Karpas-422 (cell line): Measurements from ENCODE around the gene B4GALT2. TPM values are rescaled to one million over a fixed set of nuclear protein-coding genes. Genes with fewer than 3 reads are reported as not detected.

Experiments
- DNase-seq: peaks from one replicate; pipeline ENCODE4 v3.0.0-alpha.2; 2015
- H2AFZ ChIP-seq: fragments of 200-600 bp; sonication (generic); 2 replicates; pipeline ENCODE4 v1.6.1; 2014; ENCODE audit warnings: antibody characterized with exemption, low read length, mixed read lengths
- H3K27ac ChIP-seq: fragments of 200-600 bp; sonication (generic); 2 replicates; pipeline ENCODE4 v1.5.1; 2014; ENCODE audit warnings: mild to moderate bottlenecking, low read length, moderate library complexity
- H3K27me3 ChIP-seq: fragments of 200-600 bp; sonication (generic); 2 replicates; pipeline ENCODE4 v1.6.1; 2014; ENCODE audit warnings: low read length, mixed read lengths
- H3K36me3 ChIP-seq: fragments of 200-600 bp; sonication (generic); 2 replicates; pipeline ENCODE4 v1.6.1; 2014; ENCODE audit warnings: low read length, mixed read lengths; ENCODE audit not compliant: insufficient read depth
- H3K4me1 ChIP-seq: fragments of 200-600 bp; sonication (generic); 2 replicates; pipeline ENCODE4 v1.6.1; 2014; ENCODE audit warnings: mild to moderate bottlenecking, low read length, mixed read lengths
- H3K4me2 ChIP-seq: fragments of 200-600 bp; sonication (generic); 2 replicates; pipeline ENCODE4 v1.6.1; 2014; ENCODE audit warnings: low read length, low read depth, mild to moderate bottlenecking; ENCODE audit not compliant: poor library complexity, severe bottlenecking
- H3K4me3 ChIP-seq: fragments of 200-600 bp; sonication (generic); 2 replicates; pipeline ENCODE4 v1.5.1; 2014; ENCODE audit warnings: mild to moderate bottlenecking, antibody characterized with exemption, low read length, mixed read lengths
- H3K79me2 ChIP-seq: fragments of 200-600 bp; sonication (generic); 2 replicates; pipeline ENCODE4 v1.6.1; 2014; ENCODE audit warnings: mild to moderate bottlenecking, low read length, mixed read lengths
- H3K9ac ChIP-seq: fragments of 200-600 bp; sonication (generic); 2 replicates; pipeline ENCODE4 v1.6.0; 2014; ENCODE audit warnings: low read length
- H3K9me2 ChIP-seq: fragments of 200-600 bp; sonication (generic), shearing (Covaris generic); replicated peaks from 2 replicates; pipeline ENCODE4 v1.6.0; 2014; ENCODE audit warnings: mild to moderate bottlenecking, low read length, moderate library complexity; ENCODE audit not compliant: insufficient read depth
- H3K9me3 ChIP-seq: fragments of 300-700, 200-600 bp; sonication (generic); 2 replicates; pipeline ENCODE4 v1.6.1; 2014; ENCODE audit warnings: low read length, mixed read lengths
- H4K20me1 ChIP-seq: fragments of 200-600 bp; sonication (generic); 2 replicates; pipeline ENCODE4 v1.6.1; 2014; ENCODE audit warnings: mild to moderate bottlenecking, antibody characterized with exemption, low read length, low read depth; ENCODE audit not compliant: insufficient read depth
- total RNA-seq: library from RNA; depleted of rRNA; stranded (reverse); fragments of >200 nt; shearing (Covaris generic); gene quantifications from 2 replicates; pipeline ENCODE4 v1.2.3, GENCODE V29; 2014; ENCODE audit warnings: low replicate concordance

The B4GALT2 gene
- total RNA-seq, 1 experiment from 2014 or later = 42.9 TPM

- Histone ChIP-seq H3K27me3 (no peaks in the 10 kb centered on the region), H2AFZ (no peak overlapping the region), H4K20me1 (no peaks in the 10 kb centered on the region), H3K27ac (0 out of 2 replicates have a peak overlapping the region, but pooled peaks have one; percentile 35), H3K4me2 (peak overlapping the region; percentile 48), H3K9ac (peak overlapping the region; percentile 42), H3K36me3 (no peaks in the 10 kb centered on the region), H3K9me3 (no peaks in the 10 kb centered on the region), H3K4me3 (peak overlapping the region; percentile 23; the same call in 1 of the 2 replicates), H3K4me1 (peaks cover 48% of the 10 kb centered on the region), H3K9me2 (no peaks in the 10 kb centered on the region), H3K79me2 (peaks cover 3% of the 10 kb centered on the region; the same call in 1 of the 2 replicates)
- peak; percentile 87 for DNase-seq
These were observed 16.1 kb downstream of the B4GALT2 start for GRCh38 chr1:43994794-43995790.

DNA sequence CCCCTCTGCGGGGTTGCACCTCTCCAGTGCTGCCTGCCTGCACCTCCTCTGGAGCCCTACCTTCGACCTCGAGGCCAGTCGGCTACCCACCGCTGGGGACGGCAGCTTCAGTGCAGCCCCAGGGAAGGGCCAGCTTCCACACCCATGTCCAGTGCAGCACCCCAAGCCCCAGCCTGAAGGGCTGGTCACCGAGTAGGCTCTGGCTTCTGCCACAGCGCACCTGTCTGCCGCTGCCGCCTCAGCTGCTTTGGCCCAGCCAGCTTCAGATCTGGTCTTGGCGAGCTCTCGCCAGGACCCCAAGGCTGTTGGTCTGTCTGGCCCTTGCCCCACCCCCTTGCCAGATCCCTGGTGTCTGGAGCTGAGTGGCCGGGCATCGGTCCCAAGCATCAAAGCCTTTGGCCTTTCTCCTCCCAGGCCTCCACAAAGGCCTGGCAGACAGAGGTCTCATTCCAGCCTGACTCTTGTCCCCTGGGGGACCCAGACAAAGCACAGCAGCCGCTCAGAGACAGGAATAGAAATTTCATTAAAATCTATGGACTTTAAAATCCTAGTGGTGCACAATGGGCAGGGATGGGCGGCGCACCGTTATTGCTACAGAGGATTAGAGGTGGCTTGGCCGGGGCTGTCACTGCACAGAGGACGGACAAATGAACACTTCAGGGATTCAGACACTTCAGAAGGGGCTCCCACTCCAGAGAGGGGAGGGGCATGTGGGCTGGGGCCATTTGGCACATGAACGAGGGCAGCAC is 17.1 kb downstream of the B4GALT2 start:
- no peaks in the 10 kb centered on the region for H4K20me1 ChIP-seq
- H3K4me2 ChIP-seq = no peak overlapping the region
- no peak overlapping the region for H3K4me3 ChIP-seq
- no peak for DNase-seq
- H3K79me2 ChIP-seq = peaks cover 3% of the 10 kb centered on the region; the same call in 1 of the 2 replicates
- no peaks in the 10 kb centered on the region for H3K27me3 ChIP-seq
- H2AFZ ChIP-seq = no peak overlapping the region
- H3K36me3 ChIP-seq = no peaks in the 10 kb centered on the region
- no peaks in the 10 kb centered on the region for H3K9me3 ChIP-seq
- H3K9ac ChIP-seq = no peak overlapping the region
- H3K9me2 ChIP-seq = no peaks in the 10 kb centered on the region
- H3K4me1 ChIP-seq = peaks cover 39% of the 10 kb centered on the region
- no peak overlapping the region for H3K27ac ChIP-seq

GRCh38 chr1:43996733-43997115 is 17.7 kb downstream of the B4GALT2 start:
- no peaks in the 10 kb centered on the region for H3K9me3 ChIP-seq
- no peak overlapping the region for H3K4me2 ChIP-seq
- no peaks in the 10 kb centered on the region for H3K9me2 ChIP-seq
- no peak overlapping the region for H3K27ac ChIP-seq
- H3K36me3 ChIP-seq = no peaks in the 10 kb centered on the region
- no peak overlapping the region for H3K9ac ChIP-seq
- H3K4me1 ChIP-seq = peaks cover 36% of the 10 kb centered on the region
- no peak overlapping the region for H3K4me3 ChIP-seq
- peaks cover 3% of the 10 kb centered on the region; the same call in 1 of the 2 replicates for H3K79me2 ChIP-seq
- H3K27me3 ChIP-seq = no peaks in the 10 kb centered on the region
- no peak for DNase-seq
- H2AFZ ChIP-seq = no peak overlapping the region
- H4K20me1 ChIP-seq = no peaks in the 10 kb centered on the region

- Histone ChIP-seq H3K9ac (no peak overlapping the region), H3K4me1 (peaks cover 31% of the 10 kb centered on the region), H3K4me3 (no peak overlapping the region), H4K20me1 (no peaks in the 10 kb centered on the region), H3K27me3 (no peaks in the 10 kb centered on the region), H3K79me2 (no peaks in the 10 kb centered on the region), H3K9me2 (no peaks in the 10 kb centered on the region), H3K9me3 (no peaks in the 10 kb centered on the region), H3K4me2 (no peak overlapping the region), H3K27ac (no peak overlapping the region), H3K36me3 (no peaks in the 10 kb centered on the region), H2AFZ (no peak overlapping the region)
- no peak for DNase-seq
These were observed 18.4 kb downstream of the B4GALT2 start for GRCh38 chr1:43997295-43997999.

DNA sequence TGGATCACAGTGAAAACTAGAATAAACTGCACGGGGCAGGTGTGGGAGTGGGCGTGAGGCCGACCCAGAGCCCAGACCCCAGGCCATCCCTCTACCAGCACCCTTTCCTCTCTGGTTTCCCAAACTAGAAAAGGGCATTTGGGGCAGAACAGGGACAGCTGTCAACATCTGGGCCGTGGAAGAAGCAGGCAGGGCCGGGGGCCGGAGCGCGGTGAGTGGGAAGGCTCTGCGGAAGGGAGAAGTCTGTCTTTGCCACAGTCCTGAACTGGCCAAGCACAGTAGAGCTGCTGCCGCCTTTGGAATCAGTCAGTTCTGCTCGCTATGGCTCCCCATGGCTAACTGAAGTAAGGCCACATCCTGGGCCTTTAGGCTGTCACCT is 19.0 kb downstream of the B4GALT2 start:
- Histone ChIP-seq H3K9me3 (no peaks in the 10 kb centered on the region), H3K4me2 (no peak overlapping the region), H3K4me3 (no peak overlapping the region), H3K4me1 (peaks cover 25% of the 10 kb centered on the region), H3K27ac (no peak overlapping the region), H3K9ac (no peak overlapping the region), H4K20me1 (no peaks in the 10 kb centered on the region), H3K9me2 (no peaks in the 10 kb centered on the region), H3K27me3 (no peaks in the 10 kb centered on the region), H3K36me3 (no peaks in the 10 kb centered on the region), H2AFZ (no peak overlapping the region), H3K79me2 (no peaks in the 10 kb centered on the region)
- DNase-seq = no peak

GRCh38 chr1:43999455-43999854 is 20.4 kb downstream of the B4GALT2 start:
- H3K9me3 ChIP-seq = no peaks in the 10 kb centered on the region
- no peak for DNase-seq
- peaks cover 12% of the 10 kb centered on the region for H3K4me1 ChIP-seq
- H3K27me3 ChIP-seq = no peaks in the 10 kb centered on the region
- H3K27ac ChIP-seq = no peak overlapping the region
- no peaks in the 10 kb centered on the region for H3K9me2 ChIP-seq
- no peaks in the 10 kb centered on the region for H3K79me2 ChIP-seq
- H4K20me1 ChIP-seq = no peaks in the 10 kb centered on the region
- H3K9ac ChIP-seq = no peak overlapping the region
- no peak overlapping the region for H3K4me3 ChIP-seq
- no peak overlapping the region for H2AFZ ChIP-seq
- H3K36me3 ChIP-seq = no peaks in the 10 kb centered on the region
- H3K4me2 ChIP-seq = no peak overlapping the region

GRCh38 chr1:44000122-44000665 is 21.2 kb downstream of the B4GALT2 start:
- H3K4me2 ChIP-seq = no peak overlapping the region
- no peak for DNase-seq
- H3K79me2 ChIP-seq = no peaks in the 10 kb centered on the region
- no peaks in the 10 kb centered on the region for H4K20me1 ChIP-seq
- H3K4me3 ChIP-seq = no peak overlapping the region
- no peaks in the 10 kb centered on the region for H3K9me2 ChIP-seq
- H3K27me3 ChIP-seq = no peaks in the 10 kb centered on the region
- no peaks in the 10 kb centered on the region for H3K9me3 ChIP-seq
- peaks cover 5% of the 10 kb centered on the region for H3K4me1 ChIP-seq
- no peak overlapping the region for H2AFZ ChIP-seq
- no peak overlapping the region for H3K9ac ChIP-seq
- no peak overlapping the region for H3K27ac ChIP-seq
- H3K36me3 ChIP-seq = no peaks in the 10 kb centered on the region
